BJ (cell line): ENCODE data around the gene UBAC2. TPM values are rescaled to one million over a fixed set of nuclear protein-coding genes. Genes with fewer than 3 reads are reported as not detected.
A peak's percentile ranks its signal among the peaks of the same experiment; 100 is the strongest.

ENCODE experiments used
- CTCF ChIA-PET: fragments of 350-600 bp; formaldehyde crosslinking; extraction: SDS; loops from one replicate; lab custom pipeline; 2021; ENCODE audit warnings: antibody characterized with exemption, inconsistent platforms; lab: Yijun Ruan, JAX
- POLR2A ChIA-PET: fragments of 300-600 bp; sonication (Branson Sonifier 250); formaldehyde crosslinking; extraction: SDS; loops from one replicate; lab custom pipeline; 2021; ENCODE audit warnings: antibody characterized with exemption; lab: Charles Lee
- DNase-seq: peaks from one replicate; pipeline ENCODE4 v3.0.0-alpha.2; 2011; ENCODE audit warnings: low read depth
- H3K27me3 ChIP-seq: 2 replicates; pipeline ENCODE4 v1.6.0; 2011; ENCODE audit warnings: low read length; ENCODE audit not compliant: control insufficient read depth, insufficient read depth
- H3K36me3 ChIP-seq: 2 replicates; pipeline ENCODE4 v1.5.1; 2011; ENCODE audit warnings: low read length; ENCODE audit not compliant: control insufficient read depth, insufficient read depth
- H3K4me3 ChIP-seq: 2 replicates; pipeline ENCODE4 v1.5.1; 2011; ENCODE audit warnings: low read depth, mild to moderate bottlenecking, control low read depth, low read length
- CTCF ChIP-seq: IDR thresholded peaks from 2 replicates; pipeline ENCODE4 v1.5.1; 2011; ENCODE audit warnings: low read depth, mild to moderate bottlenecking, control low read depth, inconsistent platforms, low read length, moderate library complexity; ENCODE audit not compliant: insufficient read depth
- polyA minus RNA-seq: library from RNA; depleted of rRNA, polyadenylated mRNA; stranded (reverse); fragments of >200 nt; gene quantifications from 2 replicates; pipeline ENCODE4 v1.2.3, GENCODE V29; 2011; rRNA and poly(A)+ RNA removed
- polyA plus RNA-seq: library from polyadenylated mRNA; depleted of rRNA; stranded (reverse); fragments of >200 nt; gene quantifications from 2 replicates; pipeline ENCODE4 v1.2.3, GENCODE V29; 2011; rRNA removed

Gene UBAC2, protein sequence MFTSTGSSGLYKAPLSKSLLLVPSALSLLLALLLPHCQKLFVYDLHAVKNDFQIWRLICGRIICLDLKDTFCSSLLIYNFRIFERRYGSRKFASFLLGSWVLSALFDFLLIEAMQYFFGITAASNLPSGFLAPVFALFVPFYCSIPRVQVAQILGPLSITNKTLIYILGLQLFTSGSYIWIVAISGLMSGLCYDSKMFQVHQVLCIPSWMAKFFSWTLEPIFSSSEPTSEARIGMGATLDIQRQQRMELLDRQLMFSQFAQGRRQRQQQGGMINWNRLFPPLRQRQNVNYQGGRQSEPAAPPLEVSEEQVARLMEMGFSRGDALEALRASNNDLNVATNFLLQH
- polyA plus RNA-seq (84.7 and 87.8 TPM in 2 replicates), polyA minus RNA-seq (24.3 and 29.0 TPM in 2 replicates)

- 0 out of 2 replicates have a peak, but pooled peaks have one; percentile 21 for TF ChIP-seq CTCF
- DNase-seq = peak; percentile 57
- peak within 1 kb of the TSS; percentile 97 for H3K4me3 ChIP-seq
- H3K36me3 ChIP-seq = no peaks in the 10 kb centered on the region
- ChIA-PET CTCF (interaction anchor here (0.8 to 6.4 kb wide), 10 partner anchors 11 to 241 kb away, joined by 3 to 66 read pairs (median 6); no protein-coding TSS in a partner anchor), POLR2A (no interaction called here)
- H3K27me3 ChIP-seq = no peaks in the 10 kb centered on the region
Observed at GRCh38 chr13:99200432-99201167, at the start of gene UBAC2. Gene UBAC2 (plus strand): TSS chr13:99200854. CDS start chr13:99200909, 55 bp downstream.

GRCh38 chr13:99151516-99151915, 49.1 kb upstream of the UBAC2 start:
- no peak for TF ChIP-seq CTCF
- DNase-seq = peak; percentile 47
- H3K27me3 ChIP-seq = no peaks in the 10 kb centered on the region
- ChIA-PET POLR2A (no interaction called here), CTCF (interaction anchor here (1.0 to 1.9 kb wide), 2 partner anchors 9 to 25 kb away, joined by 3 to 6 read pairs; no protein-coding TSS in a partner anchor)
- no peaks in the 10 kb centered on the region for H3K36me3 ChIP-seq
- no peak overlapping the region for H3K4me3 ChIP-seq

DNA sequence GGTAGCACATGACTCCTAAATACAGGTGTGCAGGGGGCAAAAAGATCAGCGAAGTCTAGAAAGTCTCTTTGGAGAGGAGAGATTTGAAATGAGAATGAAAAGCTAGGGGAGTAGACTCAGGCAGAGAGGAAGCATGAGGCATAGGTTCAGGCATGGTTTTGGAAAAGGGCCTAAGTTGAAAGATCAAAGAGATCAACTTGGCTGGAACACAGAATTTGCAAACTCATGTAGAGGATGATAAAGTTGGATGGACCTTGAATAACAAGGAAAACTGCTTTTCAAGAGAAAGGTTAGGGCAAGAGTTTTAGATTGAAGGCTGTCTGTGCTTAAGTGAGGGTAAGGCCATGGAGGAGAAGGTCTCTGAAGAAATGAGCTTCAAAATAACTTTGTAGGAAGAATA, 47.4 kb upstream of the UBAC2 start:
- no peak for TF ChIP-seq CTCF
- no peak overlapping the region for H3K4me3 ChIP-seq
- H3K36me3 ChIP-seq = no peaks in the 10 kb centered on the region
- POLR2A ChIA-PET = no interaction called here
- H3K27me3 ChIP-seq = no peaks in the 10 kb centered on the region
- no peak for DNase-seq
- CTCF ChIA-PET = interaction anchor here (1.9 kb wide), 1 partner anchor 24 kb away, joined by 6 read pairs; no protein-coding TSS in a partner anchor

GRCh38 chr13:99154064-99154463, 46.6 kb upstream of the UBAC2 start:
- TF ChIP-seq CTCF = no peak
- no peaks in the 10 kb centered on the region for H3K36me3 ChIP-seq
- POLR2A ChIA-PET = no interaction called here
- H3K4me3 ChIP-seq = no peak overlapping the region
- no peak for DNase-seq
- CTCF ChIA-PET = interaction anchor here (0.6 to 3.7 kb wide), 2 partner anchors 14 to 23 kb away, joined by 3 to 15 read pairs; no protein-coding TSS in a partner anchor
- 0 out of 2 replicates have a peak, but pooled peaks cover 3% of the 10 kb centered on the region for H3K27me3 ChIP-seq

DNA sequence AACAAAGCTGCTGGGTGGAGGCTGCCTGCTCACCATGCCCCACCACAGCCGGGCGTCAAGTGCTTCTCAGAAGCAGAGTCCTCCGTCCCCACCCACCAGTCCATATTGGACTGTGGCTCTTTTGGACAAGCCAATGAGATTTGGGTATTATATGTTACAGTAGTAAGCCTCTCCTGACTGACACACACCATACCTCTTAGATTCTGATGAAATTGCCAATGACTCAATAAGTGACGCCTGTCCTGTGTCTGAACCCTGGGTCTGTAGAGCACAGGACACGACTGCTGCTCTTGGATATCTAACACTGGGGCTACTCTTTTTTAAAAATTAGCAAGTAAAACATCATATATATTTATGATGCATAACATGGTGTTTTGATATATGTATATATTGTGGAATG, 44.8 kb upstream of the UBAC2 start:
- Histone ChIP-seq H3K27me3 (peaks cover 3% of the 10 kb centered on the region; the same call in 1 of the 2 replicates), H3K4me3 (no peak overlapping the region), H3K36me3 (no peaks in the 10 kb centered on the region)
- DNase-seq = no peak
- no peak for TF ChIP-seq CTCF
- ChIA-PET CTCF (interaction anchor here (1.3 to 3.7 kb wide), 2 partner anchors 18 to 21 kb away, joined by 3 to 15 read pairs; no protein-coding TSS in a partner anchor), POLR2A (no interaction called here)
